CD4-positive, alpha-beta T cell (primary cell): Measurements from ENCODE around the gene PPP1R37. TPM values are rescaled to one million over a fixed set of nuclear protein-coding genes. Genes with fewer than 3 reads are reported as not detected.

Experiments
- ATAC-seq: fragments of 200-7000 bp; cut with Tn5 transposase; one replicate; pipeline ENCODE4 v1.10.0; 2022; ENCODE audit warnings: mild to moderate bottlenecking; ENCODE audit not compliant: poor library complexity
- CTCF ChIA-PET: fragments of 350-600 bp; sonication (Branson Sonifier 250); formaldehyde crosslinking; loops from one replicate; lab custom pipeline; 2021; ENCODE audit warnings: antibody characterized with exemption, inconsistent platforms; lab: Charles Lee
- POLR2A ChIA-PET: fragments of 350-600 bp; sonication (Branson Sonifier 250); formaldehyde crosslinking; loops from one replicate; lab custom pipeline; 2021; ENCODE audit warnings: antibody characterized with exemption, inconsistent platforms; lab: Charles Lee
- DNase-seq, 14 experiments: peaks; one replicate each; pipeline ENCODE4 v3.0.0-alpha.2; 2013 to 2020; ENCODE audit warnings: mixed read lengths in 2 of 14
- H3K27ac ChIP-seq, 2 donors: one replicate each; pipeline versions ENCODE4 v1.5.1 to v1.7.0; 2013; ENCODE audit warnings: low read length in 2 of 2, low read depth in 1 of 2, mild to moderate bottlenecking in 1 of 2
- H3K27me3 ChIP-seq, 2 experiments: 1 replicate in 1 of 2; 2 replicates in 1 of 2; pipeline versions ENCODE4 v1.6.1 to v1.7.0; 2013; ENCODE audit warnings: low read length in 2 of 2, control low read depth in 1 of 2, mild to moderate bottlenecking in 1 of 2, moderate library complexity in 1 of 2; ENCODE audit not compliant: insufficient read depth in 2 of 2, control insufficient read depth in 1 of 2
- H3K36me3 ChIP-seq: one replicate; pipeline ENCODE4 v1.6.1; 2013; ENCODE audit warnings: low read length, control low read depth; ENCODE audit not compliant: insufficient read depth
- H3K4me1 ChIP-seq: one replicate; pipeline ENCODE4 v1.6.1; 2013; ENCODE audit warnings: low read length, control low read depth; ENCODE audit not compliant: insufficient read depth
- H3K4me3 ChIP-seq: one replicate; pipeline ENCODE4 v1.5.1; 2013; ENCODE audit warnings: mild to moderate bottlenecking, low read length, moderate library complexity
- H3K9me3 ChIP-seq, 2 experiments: 1 replicate in 1 of 2; 2 replicates in 1 of 2; pipeline versions ENCODE4 v1.6.1 to v1.7.0; 2013; ENCODE audit warnings: low read length in 2 of 2, mild to moderate bottlenecking in 2 of 2, control low read depth in 1 of 2, moderate library complexity in 1 of 2; ENCODE audit not compliant: control insufficient read depth in 1 of 2, insufficient read depth in 1 of 2
- H3K27ac Mint-ChIP-seq: one replicate; pipeline ENCODE4 v1.8.0; 2020; ENCODE audit warnings: mixed read lengths
- H3K27me3 Mint-ChIP-seq: one replicate; pipeline ENCODE4 v1.8.0; 2021; ENCODE audit warnings: mixed read lengths
- H3K36me3 Mint-ChIP-seq: one replicate; pipeline ENCODE4 v1.8.0; 2021; ENCODE audit warnings: low read depth, mixed read lengths
- H3K4me1 Mint-ChIP-seq: one replicate; pipeline ENCODE4 v1.8.0; 2021; ENCODE audit warnings: low read depth, mixed read lengths
- H3K4me3 Mint-ChIP-seq: one replicate; pipeline ENCODE4 v1.8.0; 2020; ENCODE audit warnings: mild to moderate bottlenecking, mixed read lengths
- H3K9me3 Mint-ChIP-seq: one replicate; pipeline ENCODE4 v1.8.0; 2020; ENCODE audit warnings: mixed read lengths
- CTCF ChIP-seq: fragments of 200-600 bp; IDR thresholded peaks from one replicate; pipeline ENCODE4 v1.8.0; 2022; ENCODE audit warnings: antibody characterized with exemption, mild to moderate bottlenecking
- intact Hi-C, 2 experiments: fragments of 100-400 bp; cut with DNase I in 1 of 2; cut with micrococcal nuclease in 1 of 2; formaldehyde crosslinking; loops; one replicate each; pipeline versions ENCODE4 v1.15.1 to v1.9.0; 2023 to 2025; cut with DNase I, micrococcal nuclease
- total RNA-seq, 174 experiments: library from RNA in 2 of 174; stranded (reverse) in 2 of 174; gene quantifications; one replicate each; pipeline ENCODE4 v1.2.3 and lab custom pipeline; 2021 to 2026

Gene PPP1R37
- total RNA-seq, 2 experiments from 2014 or later, result 17.2 to 19.6 TPM

- intact Hi-C loops, result loop anchor here in 1 of 2 experiments (5.0 kb wide), 2 partner anchors 37 to 58 kb away; partner anchors contain the start of gene PPP1R37
- Histone ChIP-seq H3K27ac (no peak overlapping the region), H3K27me3 (no peaks in the 10 kb centered on the region), H3K9me3 (no peaks in the 10 kb centered on the region), H3K36me3 (no peaks in the 10 kb centered on the region), H3K4me1 (peaks cover 13% of the 10 kb centered on the region), H3K4me3 (no peak overlapping the region)
- ChIA-PET CTCF (no interaction called here), POLR2A (no interaction called here)
- Mint-ChIP-seq H3K36me3 (no peaks in the 10 kb centered on the region), H3K9me3 (no peaks in the 10 kb centered on the region), H3K27me3 (no peaks in the 10 kb centered on the region), H3K4me1 (peaks cover 15% of the 10 kb centered on the region), H3K27ac (no peak overlapping the region), H3K4me3 (no peak overlapping the region)
- no peak for TF ChIP-seq CTCF
- DNase-seq (no peak), ATAC-seq (no peak)
These were observed 35.8 kb downstream of the PPP1R37 start for GRCh38 chr19:45128806-45129205.

- Mint-ChIP-seq H3K9me3 (no peaks in the 10 kb centered on the region), H3K4me3 (no peak overlapping the region), H3K27me3 (no peaks in the 10 kb centered on the region), H3K27ac (no peak overlapping the region), H3K36me3 (no peaks in the 10 kb centered on the region), H3K4me1 (peaks cover 11% of the 10 kb centered on the region)
- peaks cover 13% of the 10 kb centered on the region for H3K4me1 ChIP-seq
- ChIA-PET POLR2A (no interaction called here), CTCF (no interaction called here)
- H3K27me3 ChIP-seq, result no peaks in the 10 kb centered on the region
- no peak overlapping the region for H3K27ac ChIP-seq
- DNase-seq (no peak), ATAC-seq (no peak)
- H3K9me3 ChIP-seq, result no peaks in the 10 kb centered on the region
- H3K4me3 ChIP-seq, result no peak overlapping the region
- no peak for TF ChIP-seq CTCF
- intact Hi-C loops, result no loop called here
- H3K36me3 ChIP-seq, result no peaks in the 10 kb centered on the region
These were observed 37.3 kb downstream of the PPP1R37 start for GRCh38 chr19:45130236-45130635.

- Histone ChIP-seq H3K36me3 (no peaks in the 10 kb centered on the region), H3K4me1 (peaks cover 6% of the 10 kb centered on the region), H3K27ac (no peak overlapping the region), H3K27me3 (no peaks in the 10 kb centered on the region), H3K4me3 (no peak overlapping the region), H3K9me3 (no peaks in the 10 kb centered on the region)
- H3K27me3 Mint-ChIP-seq, result no peaks in the 10 kb centered on the region
- ATAC-seq (no peak), DNase-seq (no peak)
- H3K9me3 Mint-ChIP-seq, result no peaks in the 10 kb centered on the region
- intact Hi-C loops, result no loop called here
- ChIA-PET CTCF (no interaction called here), POLR2A (no interaction called here)
- H3K4me3 Mint-ChIP-seq, result no peak overlapping the region
- H3K27ac Mint-ChIP-seq, result no peak overlapping the region
- peaks cover 8% of the 10 kb centered on the region for H3K4me1 Mint-ChIP-seq
- no peak for TF ChIP-seq CTCF
- H3K36me3 Mint-ChIP-seq, result no peaks in the 10 kb centered on the region
These were observed 38.1 kb downstream of the PPP1R37 start for GRCh38 chr19:45130888-45131615.
